HL-60 (cell line): ENCODE measurements around the gene GPS1.

Experiments
- DNase-seq, 2 experiments: peaks; one replicate each; pipeline ENCODE4 v3.0.0-alpha.2; 2010 to 2020; ENCODE audit warnings: low read depth in 1 of 2, low spot score in 1 of 2
- H3K27ac ChIP-seq: fragments of 250-450 bp; sonication (Bioruptor Pico); replicated peaks from 2 replicates; pipeline ENCODE4 v1.5.1; 2020; ENCODE audit warnings: mild to moderate bottlenecking, moderate library complexity
- H3K27me3 ChIP-seq: fragments of 250-450 bp; sonication (Bioruptor Pico); 2 replicates; pipeline ENCODE4 v1.5.1; 2021; ENCODE audit warnings: mild to moderate bottlenecking, moderate library complexity; ENCODE audit not compliant: insufficient read depth, poor library complexity, severe bottlenecking
- H3K4me3 ChIP-seq: replicated peaks from 2 replicates; pipeline ENCODE4 v1.5.1; 2011; ENCODE audit warnings: mild to moderate bottlenecking, control low read depth, low read length; ENCODE audit not compliant: insufficient read depth
- GABPA ChIP-seq: IDR thresholded peaks from 2 replicates; pipeline ENCODE4 v1.6.1; 2012; ENCODE audit warnings: low read depth
- POLR2AphosphoS5 ChIP-seq: IDR thresholded peaks from 2 replicates; pipeline ENCODE4 v1.6.1; 2012; ENCODE audit warnings: low read depth
- SPI1 ChIP-seq: IDR thresholded peaks from 2 replicates; pipeline ENCODE4 v1.6.1; 2012; ENCODE audit warnings: low read depth, mild to moderate bottlenecking, borderline replicate concordance
- TF ChIP-seq, protein P1 (sequence below): IDR thresholded peaks from 2 replicates; pipeline ENCODE4 v1.6.1; 2012; ENCODE audit warnings: low read depth; ENCODE audit not compliant: insufficient replicate concordance
- TF ChIP-seq, protein P2 (sequence below): IDR thresholded peaks from one replicate; pipeline ENCODE4 v1.5.1; 2011; ENCODE audit warnings: low read length, control low read depth, inconsistent platforms; ENCODE audit not compliant: insufficient read depth

The GPS1 gene

DNA sequence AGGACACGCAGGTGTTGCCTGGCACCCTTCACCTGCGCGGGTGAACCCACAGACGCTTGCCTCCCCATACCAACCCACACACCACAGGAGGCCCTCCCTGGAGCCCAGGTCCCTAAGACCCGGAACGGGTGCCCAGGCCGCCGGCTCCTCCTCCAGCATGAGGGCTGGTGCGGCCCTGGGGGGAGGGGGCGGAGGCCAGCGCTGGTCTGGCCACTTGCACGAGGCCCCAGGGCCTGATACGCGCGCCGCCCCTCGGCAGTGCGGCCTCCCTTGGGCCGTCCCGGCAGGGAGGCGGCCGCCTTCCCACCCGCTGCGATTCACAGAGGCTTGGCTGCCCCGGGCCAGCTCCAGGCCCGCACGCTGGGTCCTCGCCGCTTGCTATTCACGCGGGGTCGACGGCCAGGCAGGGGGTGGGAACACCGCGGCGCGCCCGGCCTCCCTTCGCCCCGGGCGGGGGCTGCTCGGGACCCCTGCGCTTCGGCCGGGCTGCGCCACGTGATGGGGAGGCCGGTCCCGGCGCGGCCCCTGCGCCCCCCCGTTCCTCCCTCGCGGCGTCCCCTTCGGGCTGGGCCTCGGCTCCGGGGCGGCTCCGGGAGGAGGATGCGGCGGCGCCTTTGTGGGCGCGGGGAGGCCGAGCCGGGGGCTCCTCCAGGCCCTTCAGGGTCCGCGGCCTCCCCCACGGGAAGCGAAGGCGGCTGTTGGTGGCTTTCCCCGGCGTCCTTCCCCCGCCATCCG, 45.7 kb downstream of the GPS1 start:
- DNase-seq = peak; percentile 36 to 60
- peak overlapping the region; percentile 67 for H3K4me3 ChIP-seq
- peak overlapping the region; percentile 86 for H3K27ac ChIP-seq
- no peaks in the 10 kb centered on the region for H3K27me3 ChIP-seq
- TF ChIP-seq SPI1 (no peak), POLR2AphosphoS5 (peak; percentile 25), GABPA (no peak)
- TF ChIP-seq, protein P1, sequence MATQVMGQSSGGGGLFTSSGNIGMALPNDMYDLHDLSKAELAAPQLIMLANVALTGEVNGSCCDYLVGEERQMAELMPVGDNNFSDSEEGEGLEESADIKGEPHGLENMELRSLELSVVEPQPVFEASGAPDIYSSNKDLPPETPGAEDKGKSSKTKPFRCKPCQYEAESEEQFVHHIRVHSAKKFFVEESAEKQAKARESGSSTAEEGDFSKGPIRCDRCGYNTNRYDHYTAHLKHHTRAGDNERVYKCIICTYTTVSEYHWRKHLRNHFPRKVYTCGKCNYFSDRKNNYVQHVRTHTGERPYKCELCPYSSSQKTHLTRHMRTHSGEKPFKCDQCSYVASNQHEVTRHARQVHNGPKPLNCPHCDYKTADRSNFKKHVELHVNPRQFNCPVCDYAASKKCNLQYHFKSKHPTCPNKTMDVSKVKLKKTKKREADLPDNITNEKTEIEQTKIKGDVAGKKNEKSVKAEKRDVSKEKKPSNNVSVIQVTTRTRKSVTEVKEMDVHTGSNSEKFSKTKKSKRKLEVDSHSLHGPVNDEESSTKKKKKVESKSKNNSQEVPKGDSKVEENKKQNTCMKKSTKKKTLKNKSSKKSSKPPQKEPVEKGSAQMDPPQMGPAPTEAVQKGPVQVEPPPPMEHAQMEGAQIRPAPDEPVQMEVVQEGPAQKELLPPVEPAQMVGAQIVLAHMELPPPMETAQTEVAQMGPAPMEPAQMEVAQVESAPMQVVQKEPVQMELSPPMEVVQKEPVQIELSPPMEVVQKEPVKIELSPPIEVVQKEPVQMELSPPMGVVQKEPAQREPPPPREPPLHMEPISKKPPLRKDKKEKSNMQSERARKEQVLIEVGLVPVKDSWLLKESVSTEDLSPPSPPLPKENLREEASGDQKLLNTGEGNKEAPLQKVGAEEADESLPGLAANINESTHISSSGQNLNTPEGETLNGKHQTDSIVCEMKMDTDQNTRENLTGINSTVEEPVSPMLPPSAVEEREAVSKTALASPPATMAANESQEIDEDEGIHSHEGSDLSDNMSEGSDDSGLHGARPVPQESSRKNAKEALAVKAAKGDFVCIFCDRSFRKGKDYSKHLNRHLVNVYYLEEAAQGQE = no peak
- TF ChIP-seq, protein P2, sequence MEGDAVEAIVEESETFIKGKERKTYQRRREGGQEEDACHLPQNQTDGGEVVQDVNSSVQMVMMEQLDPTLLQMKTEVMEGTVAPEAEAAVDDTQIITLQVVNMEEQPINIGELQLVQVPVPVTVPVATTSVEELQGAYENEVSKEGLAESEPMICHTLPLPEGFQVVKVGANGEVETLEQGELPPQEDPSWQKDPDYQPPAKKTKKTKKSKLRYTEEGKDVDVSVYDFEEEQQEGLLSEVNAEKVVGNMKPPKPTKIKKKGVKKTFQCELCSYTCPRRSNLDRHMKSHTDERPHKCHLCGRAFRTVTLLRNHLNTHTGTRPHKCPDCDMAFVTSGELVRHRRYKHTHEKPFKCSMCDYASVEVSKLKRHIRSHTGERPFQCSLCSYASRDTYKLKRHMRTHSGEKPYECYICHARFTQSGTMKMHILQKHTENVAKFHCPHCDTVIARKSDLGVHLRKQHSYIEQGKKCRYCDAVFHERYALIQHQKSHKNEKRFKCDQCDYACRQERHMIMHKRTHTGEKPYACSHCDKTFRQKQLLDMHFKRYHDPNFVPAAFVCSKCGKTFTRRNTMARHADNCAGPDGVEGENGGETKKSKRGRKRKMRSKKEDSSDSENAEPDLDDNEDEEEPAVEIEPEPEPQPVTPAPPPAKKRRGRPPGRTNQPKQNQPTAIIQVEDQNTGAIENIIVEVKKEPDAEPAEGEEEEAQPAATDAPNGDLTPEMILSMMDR = no peak

DNA sequence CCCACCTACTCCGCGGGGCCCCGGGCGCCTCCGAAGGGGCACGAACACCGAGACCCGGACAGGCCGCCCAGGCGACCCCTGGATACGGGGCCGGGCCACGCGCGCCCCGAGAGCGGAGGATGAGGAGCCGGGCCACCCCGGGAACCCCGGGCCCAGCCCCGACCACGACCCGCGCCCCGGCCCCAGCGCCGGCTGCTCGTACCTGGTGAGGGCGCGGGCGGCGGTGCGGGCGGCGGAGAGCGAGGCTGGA, 46.1 kb downstream of the GPS1 start:
- Histone ChIP-seq H3K27ac (peak overlapping the region; percentile 86), H3K4me3 (peak overlapping the region; percentile 67), H3K27me3 (no peaks in the 10 kb centered on the region)
- TF ChIP-seq POLR2AphosphoS5 (no peak), GABPA (no peak), SPI1 (no peak)
- TF ChIP-seq, protein P2 = no peak
- TF ChIP-seq, protein P1 = no peak
- no peak for DNase-seq

DNA sequence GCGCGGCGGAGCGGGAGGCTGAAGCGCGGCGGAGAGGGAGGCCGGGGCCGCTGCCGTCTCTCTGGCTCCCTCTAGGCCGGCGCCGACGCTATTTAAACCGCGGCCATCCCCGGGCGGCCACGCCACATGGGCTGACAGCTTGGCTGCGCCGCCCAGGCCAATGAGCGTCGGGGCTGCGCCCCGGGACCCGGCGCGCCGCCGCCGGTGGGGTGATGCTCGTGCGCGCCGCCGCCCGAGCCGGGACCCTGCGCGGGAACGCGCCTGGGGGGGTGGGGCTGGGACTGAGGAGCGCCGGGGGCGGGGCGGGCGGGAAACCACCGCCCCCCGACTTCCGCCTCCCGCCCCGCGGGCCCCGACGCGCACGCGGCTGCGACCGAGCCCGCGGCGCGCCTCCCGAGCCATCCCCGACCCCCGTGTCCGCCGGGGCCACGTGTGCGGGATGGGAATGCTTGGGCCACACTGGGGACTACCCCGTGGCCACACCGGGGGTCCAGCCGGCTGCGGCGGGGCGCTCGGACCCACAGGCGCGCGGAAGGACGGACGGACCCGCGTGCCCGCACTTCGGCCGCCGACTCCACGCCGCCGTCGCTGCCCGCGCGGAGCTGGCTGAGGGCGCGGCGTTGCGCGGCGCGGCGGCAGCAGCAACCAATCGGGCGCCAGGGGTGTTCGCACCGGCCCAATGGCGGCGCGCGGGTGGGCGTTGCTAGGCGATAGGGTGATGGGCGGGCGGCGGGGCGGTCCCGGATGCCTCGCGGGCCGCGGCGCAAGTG, 46.7 kb downstream of the GPS1 start, which contains the start of gene FASN:
Gene FASN (minus strand): TSS at position 68 of the 770 bp plus-strand sequence. CDS start 1,791 bp downstream, outside the sequence.
- peak within 1 kb of the TSS; percentile 67 for H3K4me3 ChIP-seq
- peak; percentile 91 to 93 for DNase-seq
- no peaks in the 10 kb centered on the region for H3K27me3 ChIP-seq
- TF ChIP-seq, protein P2 = peak; percentile 10
- peak; percentile 88 for TF ChIP-seq POLR2AphosphoS5
- no peak for TF ChIP-seq GABPA
- TF ChIP-seq, protein P1 = peak; percentile 26
- H3K27ac ChIP-seq = peak within 1 kb of the TSS; percentile 86
